Muscle of back (tissue), 11 donors: Measurements from ENCODE around the gene PCDH17. TPM values are rescaled to one million over a fixed set of nuclear protein-coding genes. Genes with fewer than 3 reads are reported as not detected.

Experiments
- DNase-seq, 3 donors: peaks; one replicate each; pipeline versions ENCODE4 v3.0.0 to v3.0.0-alpha.2; 2013
- polyA plus RNA-seq, 10 donors: library from polyadenylated mRNA; unstranded; fragments of 120-200 nt; gene quantifications; one replicate each; pipeline ENCODE4 v1.2.1, GENCODE V29; 2013; ENCODE audit not compliant: insufficient read length in 10 of 10

PCDH17 gene
- polyA plus RNA-seq, 10 donors, result 5.1 to 8.6 (median 6.7) TPM

GRCh38 chr13:57724486-57725272 is 93.1 kb downstream of the PCDH17 start:
- no peak for DNase-seq

- DNase-seq, result no peak
These were observed 93.9 kb downstream of the PCDH17 start for GRCh38 chr13:57725480-57725879.

- DNase-seq, result no peak
These were observed 95.4 kb downstream of the PCDH17 start for GRCh38 chr13:57726981-57727380.

GRCh38 chr13:57734306-57734705 is 102.8 kb downstream of the PCDH17 start:
- DNase-seq, result peak in 1 of 3 donors; percentile 7

- DNase-seq, result no peak
These were observed 107.5 kb downstream of the PCDH17 start for GRCh38 chr13:57739089-57739488.

GRCh38 chr13:57739543-57740190 is 108.1 kb downstream of the PCDH17 start:
- no peak for DNase-seq

- peak; percentile 13 to 41 (median 19) for DNase-seq
These were observed 109.2 kb downstream of the PCDH17 start for GRCh38 chr13:57740719-57741118.

GRCh38 chr13:57748096-57748495 is 116.6 kb downstream of the PCDH17 start:
- no peak for DNase-seq

GRCh38 chr13:57760951-57761350 is 129.4 kb downstream of the PCDH17 start:
- no peak for DNase-seq

GRCh38 chr13:57763689-57764088 is 132.1 kb downstream of the PCDH17 start:
- no peak for DNase-seq
